ENCODE data around the gene PRIMA1.

Gene PRIMA1

DNA sequence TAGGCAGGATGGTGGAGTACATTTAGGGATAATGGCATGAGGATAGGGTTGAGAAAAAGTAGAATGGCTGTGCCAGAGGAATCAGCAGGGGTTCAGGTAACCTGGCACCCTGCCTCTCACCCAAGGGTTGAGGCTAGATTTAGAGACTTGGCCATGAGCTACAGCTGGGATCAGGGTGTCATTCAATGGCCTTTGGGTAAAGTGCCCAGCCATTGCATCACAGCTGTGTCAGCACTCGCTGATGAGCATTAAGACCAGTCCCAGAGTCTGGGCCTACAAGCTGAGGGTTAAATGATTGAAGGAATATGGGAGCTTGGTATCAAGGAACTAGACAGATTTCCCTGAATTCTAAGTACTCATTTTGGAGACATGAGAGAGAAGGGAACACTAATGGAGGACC, 113.9 kb downstream of the PRIMA1 start:
- CTCF ChIA-PET = no interaction called here
- POLR2A ChIA-PET = no interaction called here

DNA sequence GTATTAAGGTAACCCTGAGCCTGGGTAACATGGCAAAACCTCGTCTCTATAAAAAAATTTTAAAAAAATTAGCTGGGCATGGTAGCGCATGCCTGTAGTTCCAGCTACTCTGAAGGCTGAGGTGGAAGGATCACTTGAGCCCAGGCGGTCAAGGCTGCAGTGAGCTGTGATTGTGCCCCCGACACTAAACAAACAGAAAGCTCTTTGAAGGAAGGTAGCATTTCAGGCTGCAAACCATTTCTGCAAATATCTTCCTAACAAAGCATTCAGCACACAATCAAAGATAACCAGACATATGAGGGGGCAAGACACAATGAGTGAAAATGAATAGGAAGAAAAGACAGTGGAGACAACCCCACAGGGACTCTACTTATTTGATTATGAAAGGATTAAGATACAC, 118.7 kb downstream of the PRIMA1 start:
- ChIA-PET POLR2A (no interaction called here), CTCF (no interaction called here)
- H3K4me3 ChIP-seq (ENCODE audit: low read depth, low read length) = no peak overlapping the region
- no peak for DNase-seq (ENCODE audit: low read depth, low spot score)
- TF ChIP-seq, protein P1, sequence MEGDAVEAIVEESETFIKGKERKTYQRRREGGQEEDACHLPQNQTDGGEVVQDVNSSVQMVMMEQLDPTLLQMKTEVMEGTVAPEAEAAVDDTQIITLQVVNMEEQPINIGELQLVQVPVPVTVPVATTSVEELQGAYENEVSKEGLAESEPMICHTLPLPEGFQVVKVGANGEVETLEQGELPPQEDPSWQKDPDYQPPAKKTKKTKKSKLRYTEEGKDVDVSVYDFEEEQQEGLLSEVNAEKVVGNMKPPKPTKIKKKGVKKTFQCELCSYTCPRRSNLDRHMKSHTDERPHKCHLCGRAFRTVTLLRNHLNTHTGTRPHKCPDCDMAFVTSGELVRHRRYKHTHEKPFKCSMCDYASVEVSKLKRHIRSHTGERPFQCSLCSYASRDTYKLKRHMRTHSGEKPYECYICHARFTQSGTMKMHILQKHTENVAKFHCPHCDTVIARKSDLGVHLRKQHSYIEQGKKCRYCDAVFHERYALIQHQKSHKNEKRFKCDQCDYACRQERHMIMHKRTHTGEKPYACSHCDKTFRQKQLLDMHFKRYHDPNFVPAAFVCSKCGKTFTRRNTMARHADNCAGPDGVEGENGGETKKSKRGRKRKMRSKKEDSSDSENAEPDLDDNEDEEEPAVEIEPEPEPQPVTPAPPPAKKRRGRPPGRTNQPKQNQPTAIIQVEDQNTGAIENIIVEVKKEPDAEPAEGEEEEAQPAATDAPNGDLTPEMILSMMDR (IDR thresholded peaks at IDR 0.05; ENCODE audit: insufficient read depth, low read length, missing control alignments) = no peak

More for the DNA sequence above, 113.9 kb downstream of the PRIMA1 start:
- H3K4me3 ChIP-seq (ENCODE audit: low read depth, low read length) = no peak overlapping the region
- DNase-seq (ENCODE audit: low read depth, low spot score) = no peak
- TF ChIP-seq, protein P1 (IDR thresholded peaks at IDR 0.05; ENCODE audit: insufficient read depth, low read length, missing control alignments) = no peak

All from AG04449 (cell line).